ENCODE data around the gene REEP1. TPM values are rescaled to one million over a fixed set of nuclear protein-coding genes. Genes with fewer than 3 reads are reported as not detected.

REEP1 gene
- total and polyA plus RNA-seq, 2 of the 13 experiments (the other 11 are each of a cell fraction or from before 2014, with no cell fraction given): 0.27 TPM; not detected in 1

DNA sequence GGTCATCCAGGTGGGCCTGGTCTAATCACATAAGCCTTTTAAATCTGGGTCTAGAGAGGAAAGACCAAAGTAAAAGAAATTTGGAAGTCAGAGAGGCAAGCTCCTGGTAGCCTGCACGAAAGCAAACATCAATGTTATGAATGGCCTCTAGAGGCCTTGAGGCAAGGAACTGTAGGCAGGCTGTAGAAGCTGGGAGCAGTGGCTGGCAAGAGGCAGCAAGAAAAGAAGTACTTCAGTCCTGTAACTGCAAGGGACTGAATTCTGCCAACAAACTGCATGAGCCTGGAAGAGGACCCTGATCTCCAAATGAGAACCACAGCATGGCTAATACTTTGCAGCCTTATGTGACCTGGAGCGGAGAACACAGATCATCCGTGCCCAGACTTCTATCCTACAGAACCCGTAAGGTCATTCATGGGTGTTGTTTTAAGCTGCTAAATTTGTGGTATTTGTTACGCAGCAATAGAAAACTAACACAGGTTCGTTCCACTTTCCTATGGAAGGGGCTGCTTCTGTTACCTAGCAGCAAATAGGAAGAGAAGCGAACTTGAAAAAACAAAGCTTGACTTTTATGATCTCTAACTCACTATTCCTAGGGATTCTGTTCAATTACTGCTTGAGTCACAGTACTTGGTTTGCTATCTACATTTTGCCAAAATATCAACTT lies 143.4 kb downstream of the REEP1 start:
- H3K9ac ChIP-seq (ENCODE audit: insufficient read depth, low read depth, low read length): peak overlapping the region; percentile 95
- ChIA-PET CTCF (ENCODE audit: low intra/inter-chr PET ratio, low total read pairs) (no interaction called here), POLR2A (interaction anchor here (1.7 to 4.0 kb wide), 3 partner anchors 10 to 247 kb away, joined by 4 to 21 read pairs (median 18); partner anchors contain the start of genes KDM3A, POLR1A and PTCD3)
- peaks cover 58% of the 10 kb centered on the region for H3K4me1 ChIP-seq (ENCODE audit: insufficient read depth, low read length)
- ATAC-seq (0 out of 3 replicates have a peak, but pooled peaks have one; percentile 5), FAIRE-seq (peak; percentile 71), DNase-seq (ENCODE audit: low spot score) (peak; percentile 54)
- WGBS (ENCODE audit: low lambda C conversion rate): 63% methylated on average over 7 of the region's 7 CpGs
- H3K36me3 ChIP-seq (replicated peaks in 1 of 2; ENCODE audit: control insufficient read depth in 1 of 2, insufficient read depth in 2 of 2, low read length in 2 of 2): peaks cover 1 to 18% of the 10 kb centered on the region in 2 experiments
- H3K27me3 ChIP-seq (ENCODE audit: control insufficient read depth in 1 of 2, insufficient read depth in 2 of 2, low read length in 2 of 2): no peaks in the 10 kb centered on the region; a peak in 1 of 5 replicates
- peak overlapping the region; percentile 98 for H3K4me2 ChIP-seq (ENCODE audit: low read depth, low read length)
- H3K4me3 ChIP-seq (replicated peaks in 1 of 3; ENCODE audit: insufficient read depth in 1 of 3, low read depth in 2 of 3, low read length in 3 of 3): peak overlapping the region; percentile 81 to 96 (median 91)
- intact Hi-C loops (cut with micrococcal nuclease; ENCODE audit: unreplicated experiment) (loop anchor here (2.0 kb wide), 1 partner anchor 17 kb away; no protein-coding TSS in a partner anchor), in situ Hi-C loops (cut with HindIII; ENCODE audit: extremely low pct_ligation_motif_present, low pct_unique_long_range_greater_than_20kb) (no loop called here)
- H2AFZ ChIP-seq (ENCODE audit: low read length): no peak overlapping the region
- no TSS peak for BruUV-seq (replicated peaks)
- no peaks in the 10 kb centered on the region for H3K9me3 ChIP-seq (ENCODE audit: low read length)
- peaks cover 22% of the 10 kb centered on the region for H4K20me1 ChIP-seq (ENCODE audit: insufficient read depth, low read length)
- peak overlapping the region; percentile 95 for H3K27ac ChIP-seq (ENCODE audit: extremely low read length, insufficient read depth, low read length)
- H3K79me2 ChIP-seq (ENCODE audit: insufficient read depth, low read length): peaks cover 60% of the 10 kb centered on the region
- TF ChIP-seq SP2 (CRISPR knock-in tag; IDR thresholded peaks at IDR 0.05): no peak
- 0 out of 2 replicates have a peak, but pooled peaks have one; percentile 48 for TF ChIP-seq ZFP90 (CRISPR knock-in tag; IDR thresholded peaks at IDR 0.05; ENCODE audit: borderline replicate concordance)
- TF ChIP-seq ARID4A (CRISPR knock-in tag; IDR thresholded peaks at IDR 0.05; ENCODE audit: borderline replicate concordance): no peak
- TF ChIP-seq KLF9 (CRISPR knock-in tag; IDR thresholded peaks at IDR 0.05; ENCODE audit: low read depth): no peak
- TF ChIP-seq, protein P1, sequence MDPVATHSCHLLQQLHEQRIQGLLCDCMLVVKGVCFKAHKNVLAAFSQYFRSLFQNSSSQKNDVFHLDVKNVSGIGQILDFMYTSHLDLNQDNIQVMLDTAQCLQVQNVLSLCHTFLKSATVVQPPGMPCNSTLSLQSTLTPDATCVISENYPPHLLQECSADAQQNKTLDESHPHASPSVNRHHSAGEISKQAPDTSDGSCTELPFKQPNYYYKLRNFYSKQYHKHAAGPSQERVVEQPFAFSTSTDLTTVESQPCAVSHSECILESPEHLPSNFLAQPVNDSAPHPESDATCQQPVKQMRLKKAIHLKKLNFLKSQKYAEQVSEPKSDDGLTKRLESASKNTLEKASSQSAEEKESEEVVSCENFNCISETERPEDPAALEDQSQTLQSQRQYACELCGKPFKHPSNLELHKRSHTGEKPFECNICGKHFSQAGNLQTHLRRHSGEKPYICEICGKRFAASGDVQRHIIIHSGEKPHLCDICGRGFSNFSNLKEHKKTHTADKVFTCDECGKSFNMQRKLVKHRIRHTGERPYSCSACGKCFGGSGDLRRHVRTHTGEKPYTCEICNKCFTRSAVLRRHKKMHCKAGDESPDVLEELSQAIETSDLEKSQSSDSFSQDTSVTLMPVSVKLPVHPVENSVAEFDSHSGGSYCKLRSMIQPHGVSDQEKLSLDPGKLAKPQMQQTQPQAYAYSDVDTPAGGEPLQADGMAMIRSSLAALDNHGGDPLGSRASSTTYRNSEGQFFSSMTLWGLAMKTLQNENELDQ (CRISPR knock-in tag; IDR thresholded peaks at IDR 0.05; ENCODE audit: borderline replicate concordance): no peak
- TF ChIP-seq ARID2 (CRISPR knock-in tag; IDR thresholded peaks at IDR 0.05; ENCODE audit: borderline replicate concordance): peak; percentile 14; the same call in 1 of the 2 replicates
- no peak for TF ChIP-seq RFX3 (CRISPR knock-in tag; IDR thresholded peaks at IDR 0.05)
- no peak for TF ChIP-seq IRX3 (CRISPR knock-in tag; IDR thresholded peaks at IDR 0.05; ENCODE audit: borderline replicate concordance, low read depth)
- TF ChIP-seq ZNF703 (CRISPR knock-in tag; IDR thresholded peaks at IDR 0.05; ENCODE audit: borderline replicate concordance): no peak
- TF ChIP-seq RBFOX2 (IDR thresholded peaks at IDR 0.05; ENCODE audit: low read depth, low read length): 0 out of 2 replicates have a peak, but pooled peaks have one; percentile 22
- peak; percentile 72; the same call in 1 of the 2 replicates for TF ChIP-seq FLYWCH1 (CRISPR knock-in tag; IDR thresholded peaks at IDR 0.05)
- no peak for TF ChIP-seq ZNF550 (CRISPR knock-in tag; IDR thresholded peaks at IDR 0.05; ENCODE audit: borderline replicate concordance)
- no peak for TF ChIP-seq ISX (CRISPR knock-in tag; conservative IDR thresholded peaks at IDR 0.05)
- no peak for TF ChIP-seq HES4 (CRISPR knock-in tag; IDR thresholded peaks at IDR 0.05; ENCODE audit: borderline replicate concordance)
- TF ChIP-seq, protein P2, sequence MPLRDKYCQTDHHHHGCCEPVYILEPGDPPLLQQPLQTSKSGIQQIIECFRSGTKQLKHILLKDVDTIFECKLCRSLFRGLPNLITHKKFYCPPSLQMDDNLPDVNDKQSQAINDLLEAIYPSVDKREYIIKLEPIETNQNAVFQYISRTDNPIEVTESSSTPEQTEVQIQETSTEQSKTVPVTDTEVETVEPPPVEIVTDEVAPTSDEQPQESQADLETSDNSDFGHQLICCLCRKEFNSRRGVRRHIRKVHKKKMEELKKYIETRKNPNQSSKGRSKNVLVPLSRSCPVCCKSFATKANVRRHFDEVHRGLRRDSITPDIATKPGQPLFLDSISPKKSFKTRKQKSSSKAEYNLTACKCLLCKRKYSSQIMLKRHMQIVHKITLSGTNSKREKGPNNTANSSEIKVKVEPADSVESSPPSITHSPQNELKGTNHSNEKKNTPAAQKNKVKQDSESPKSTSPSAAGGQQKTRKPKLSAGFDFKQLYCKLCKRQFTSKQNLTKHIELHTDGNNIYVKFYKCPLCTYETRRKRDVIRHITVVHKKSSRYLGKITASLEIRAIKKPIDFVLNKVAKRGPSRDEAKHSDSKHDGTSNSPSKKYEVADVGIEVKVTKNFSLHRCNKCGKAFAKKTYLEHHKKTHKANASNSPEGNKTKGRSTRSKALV (CRISPR knock-in tag; IDR thresholded peaks at IDR 0.05): no peak
